Body of pancreas (tissue), 4 donors: ENCODE measurements around the gene CCDC63.

Experiments used
- POLR2A ChIP-seq, 3 donors: fragments of 450-650 bp; IDR thresholded peaks; one replicate each; pipeline ENCODE4 v1.6.1; 2016; ENCODE audit warnings: antibody characterized with exemption in 3 of 3, mild to moderate bottlenecking in 2 of 3
- TF ChIP-seq, protein P1 (sequence below), 7 experiments: fragments of 450-650 bp in 4 of 7; fragments of 200-600 bp in 3 of 7; sonication (generic) in 3 of 7; IDR thresholded peaks; one replicate each; pipeline ENCODE4 v1.5.1; 2016 to 2019; ENCODE audit warnings: antibody characterized with exemption in 7 of 7

DNA sequence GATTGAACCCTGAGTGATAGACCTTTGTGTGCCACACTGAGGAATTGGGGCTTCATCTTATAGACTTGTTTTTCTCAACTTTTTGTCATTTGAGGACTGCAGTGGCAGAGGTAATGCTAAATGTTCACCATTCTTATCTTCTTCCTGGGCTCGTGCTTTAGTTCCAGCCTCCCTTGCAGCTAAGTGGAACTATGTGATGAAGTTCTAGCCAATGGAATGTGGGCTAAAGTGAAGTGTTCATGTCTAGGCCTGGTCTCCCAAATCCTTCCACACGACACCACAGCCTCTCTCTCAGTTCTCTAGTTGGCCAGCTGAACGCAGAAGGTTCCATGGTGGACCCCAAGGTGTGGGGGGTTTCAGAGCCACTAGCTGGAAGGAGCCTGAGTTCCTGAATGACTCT lies 42.4 kb upstream of the CCDC63 start:
- TF ChIP-seq, protein P1, sequence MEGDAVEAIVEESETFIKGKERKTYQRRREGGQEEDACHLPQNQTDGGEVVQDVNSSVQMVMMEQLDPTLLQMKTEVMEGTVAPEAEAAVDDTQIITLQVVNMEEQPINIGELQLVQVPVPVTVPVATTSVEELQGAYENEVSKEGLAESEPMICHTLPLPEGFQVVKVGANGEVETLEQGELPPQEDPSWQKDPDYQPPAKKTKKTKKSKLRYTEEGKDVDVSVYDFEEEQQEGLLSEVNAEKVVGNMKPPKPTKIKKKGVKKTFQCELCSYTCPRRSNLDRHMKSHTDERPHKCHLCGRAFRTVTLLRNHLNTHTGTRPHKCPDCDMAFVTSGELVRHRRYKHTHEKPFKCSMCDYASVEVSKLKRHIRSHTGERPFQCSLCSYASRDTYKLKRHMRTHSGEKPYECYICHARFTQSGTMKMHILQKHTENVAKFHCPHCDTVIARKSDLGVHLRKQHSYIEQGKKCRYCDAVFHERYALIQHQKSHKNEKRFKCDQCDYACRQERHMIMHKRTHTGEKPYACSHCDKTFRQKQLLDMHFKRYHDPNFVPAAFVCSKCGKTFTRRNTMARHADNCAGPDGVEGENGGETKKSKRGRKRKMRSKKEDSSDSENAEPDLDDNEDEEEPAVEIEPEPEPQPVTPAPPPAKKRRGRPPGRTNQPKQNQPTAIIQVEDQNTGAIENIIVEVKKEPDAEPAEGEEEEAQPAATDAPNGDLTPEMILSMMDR (IDR thresholded peaks at IDR 0.05), result no peak
- no peak for TF ChIP-seq POLR2A (IDR thresholded peaks at IDR 0.05)
